ENCODE measurements around the gene APCDD1.

APCDD1 gene

GRCh38 chr18:10511236-10511635 lies 56.8 kb downstream of the APCDD1 start:
- H3K27ac ChIP-seq (ENCODE audit: low read length): no peak overlapping the region
- no peak for ATAC-seq (ENCODE audit: insufficient read depth, low read depth)
- no peaks in the 10 kb centered on the region for H3K79me2 ChIP-seq (ENCODE audit: insufficient read depth, low read length)
- no peaks in the 10 kb centered on the region for H4K20me1 ChIP-seq (ENCODE audit: insufficient read depth, low read length)
- no peak overlapping the region for H3K4me3 ChIP-seq (ENCODE audit: low read depth in 1 of 2, low read length in 2 of 2)
- no peaks in the 10 kb centered on the region for H3K36me3 ChIP-seq (ENCODE audit: insufficient read depth, low read length)
- DNase-seq: no peak
- no peak overlapping the region for H2AFZ ChIP-seq (ENCODE audit: low read depth, low read length)
- TF ChIP-seq CTCF (IDR thresholded peaks at IDR 0.05; ENCODE audit: borderline replicate concordance, extremely low read depth, low read length, poor library complexity, severe bottlenecking): no peak
- no peaks in the 10 kb centered on the region for H3K27me3 ChIP-seq (ENCODE audit: insufficient read depth, low read length, poor library complexity)
- no peak overlapping the region for H3K4me2 ChIP-seq (ENCODE audit: insufficient read depth, low read length)
- H3K4me1 ChIP-seq (ENCODE audit: insufficient read depth, low read length): peaks cover 13% of the 10 kb centered on the region
- peaks cover 20% of the 10 kb centered on the region for H3K9me3 ChIP-seq (ENCODE audit: insufficient read depth, low read length, severe bottlenecking)
- H3K9ac ChIP-seq (ENCODE audit: low read depth, low read length): no peak overlapping the region

- ATAC-seq (ENCODE audit: insufficient read depth, low read depth): no peak
- no peaks in the 10 kb centered on the region for H4K20me1 ChIP-seq (ENCODE audit: insufficient read depth, low read length)
- H3K9ac ChIP-seq (ENCODE audit: low read depth, low read length): no peak overlapping the region
- H3K79me2 ChIP-seq (ENCODE audit: insufficient read depth, low read length): no peaks in the 10 kb centered on the region
- H3K4me1 ChIP-seq (ENCODE audit: insufficient read depth, low read length): peaks cover 20% of the 10 kb centered on the region
- H3K27ac ChIP-seq (ENCODE audit: low read length): no peak overlapping the region
- no peaks in the 10 kb centered on the region for H3K27me3 ChIP-seq (ENCODE audit: insufficient read depth, low read length, poor library complexity)
- H3K4me2 ChIP-seq (ENCODE audit: insufficient read depth, low read length): no peak overlapping the region
- H2AFZ ChIP-seq (ENCODE audit: low read depth, low read length): no peak overlapping the region
- TF ChIP-seq EZH2 (IDR thresholded peaks at IDR 0.05; ENCODE audit: borderline replicate concordance, low read depth, low read length, severe bottlenecking): no peak
- no peak for TF ChIP-seq CTCF (IDR thresholded peaks at IDR 0.05; ENCODE audit: borderline replicate concordance, extremely low read depth, low read length, poor library complexity, severe bottlenecking)
- H3K9me3 ChIP-seq (ENCODE audit: insufficient read depth, low read length, severe bottlenecking): peaks cover 5% of the 10 kb centered on the region
- H3K4me3 ChIP-seq (ENCODE audit: low read depth in 1 of 2, low read length in 2 of 2): no peak overlapping the region
- DNase-seq: no peak
- H3K36me3 ChIP-seq (ENCODE audit: insufficient read depth, low read length): no peaks in the 10 kb centered on the region
These were observed 59.6 kb downstream of the APCDD1 start for GRCh38 chr18:10514082-10514481.

- ATAC-seq (ENCODE audit: insufficient read depth, low read depth): no peak
- no peak overlapping the region; the same call in 1 of the 2 replicates for H2AFZ ChIP-seq (ENCODE audit: low read depth, low read length)
- H3K36me3 ChIP-seq (ENCODE audit: insufficient read depth, low read length): no peaks in the 10 kb centered on the region
- H3K9ac ChIP-seq (ENCODE audit: low read depth, low read length): no peak overlapping the region
- TF ChIP-seq EZH2 (IDR thresholded peaks at IDR 0.05; ENCODE audit: borderline replicate concordance, low read depth, low read length, severe bottlenecking) (no peak), CTCF (IDR thresholded peaks at IDR 0.05; ENCODE audit: borderline replicate concordance, extremely low read depth, low read length, poor library complexity, severe bottlenecking) (no peak)
- no peaks in the 10 kb centered on the region for H4K20me1 ChIP-seq (ENCODE audit: insufficient read depth, low read length)
- H3K27ac ChIP-seq (ENCODE audit: low read length): no peak overlapping the region
- no peak overlapping the region for H3K4me3 ChIP-seq (ENCODE audit: low read depth in 1 of 2, low read length in 2 of 2)
- peaks cover 2% of the 10 kb centered on the region for H3K9me3 ChIP-seq (ENCODE audit: insufficient read depth, low read length, severe bottlenecking)
- H3K4me2 ChIP-seq (ENCODE audit: insufficient read depth, low read length): no peak overlapping the region
- H3K27me3 ChIP-seq (ENCODE audit: insufficient read depth, low read length, poor library complexity): no peaks in the 10 kb centered on the region
- H3K79me2 ChIP-seq (ENCODE audit: insufficient read depth, low read length): no peaks in the 10 kb centered on the region
- peaks cover 25% of the 10 kb centered on the region for H3K4me1 ChIP-seq (ENCODE audit: insufficient read depth, low read length)
- no peak for DNase-seq
These were observed 60.2 kb downstream of the APCDD1 start for GRCh38 chr18:10514601-10515000.

- Histone ChIP-seq H3K9ac (ENCODE audit: low read depth, low read length) (no peak overlapping the region), H3K27ac (ENCODE audit: low read length) (no peak overlapping the region), H2AFZ (ENCODE audit: low read depth, low read length) (no peak overlapping the region), H3K4me1 (ENCODE audit: insufficient read depth, low read length) (peaks cover 34% of the 10 kb centered on the region), H3K4me2 (ENCODE audit: insufficient read depth, low read length) (no peak overlapping the region), H3K27me3 (ENCODE audit: insufficient read depth, low read length, poor library complexity) (no peaks in the 10 kb centered on the region), H3K79me2 (ENCODE audit: insufficient read depth, low read length) (no peaks in the 10 kb centered on the region), H3K36me3 (ENCODE audit: insufficient read depth, low read length) (no peaks in the 10 kb centered on the region), H4K20me1 (ENCODE audit: insufficient read depth, low read length) (no peaks in the 10 kb centered on the region), H3K9me3 (ENCODE audit: insufficient read depth, low read length, severe bottlenecking) (peaks cover 2% of the 10 kb centered on the region), H3K4me3 (ENCODE audit: low read depth in 1 of 2, low read length in 2 of 2) (no peak overlapping the region)
- no peak for ATAC-seq (ENCODE audit: insufficient read depth, low read depth)
- no peak for DNase-seq
- TF ChIP-seq CTCF (IDR thresholded peaks at IDR 0.05; ENCODE audit: borderline replicate concordance, extremely low read depth, low read length, poor library complexity, severe bottlenecking) (no peak), EZH2 (IDR thresholded peaks at IDR 0.05; ENCODE audit: borderline replicate concordance, low read depth, low read length, severe bottlenecking) (no peak)
These were observed 61.0 kb downstream of the APCDD1 start for GRCh38 chr18:10515456-10515855.
